Panc1 (cell line): ENCODE data around the gene SPDYE5. TPM values are rescaled to one million over a fixed set of nuclear protein-coding genes. Genes with fewer than 3 reads are reported as not detected.
"Not testable (repeated sequence)": the region's sequence is repeated elsewhere in the genome, so short reads cannot be mapped to it uniquely, and the experiment has no call there.

ENCODE experiments used
- ATAC-seq: fragments of 200-7000 bp; cut with Tn5 transposase; 2 replicates; pipeline ENCODE4 v1.9.1; 2020; ENCODE audit warnings: mild to moderate bottlenecking, moderate library complexity
- Bru-seq: library from RNA; stranded (reverse); fragments of 400-500 nt; gene quantifications from one replicate; lab custom pipeline; 2021; lab: Mats Ljungman, UMichigan
- BruChase-seq, 2 experiments: library from RNA; stranded (reverse); fragments of 400-500 nt; gene quantifications; one replicate each; lab custom pipeline; 2021; lab: Mats Ljungman, UMichigan
- BruUV-seq: library from RNA; stranded (reverse); fragments of 400-500 nt; replicated peaks from 2 replicates; lab custom pipeline; 2021; lab: Mats Ljungman, UMichigan
- CTCF ChIA-PET: fragments of 300-600 bp; sonication (Branson Sonifier 250); formaldehyde crosslinking; loops from one replicate; lab custom pipeline; 2022; ENCODE audit warnings: antibody characterized with exemption; lab: Charles Lee
- POLR2A ChIA-PET: fragments of 300-600 bp; sonication (Branson Sonifier 250); formaldehyde crosslinking; loops from one replicate; lab custom pipeline; 2022; ENCODE audit warnings: antibody characterized with exemption; lab: Charles Lee
- DNase-seq: peaks from one replicate; pipeline ENCODE4 v3.0.0-alpha.2; 2010; ENCODE audit warnings: low read depth, low spot score
- H3K27ac ChIP-seq: 2 replicates; pipeline ENCODE4 v1.5.1; 2011; ENCODE audit warnings: mild to moderate bottlenecking, low read length, inconsistent platforms
- H3K27me3 ChIP-seq: fragments of 200-500 bp; sonication (Bioruptor generic); 2 replicates; pipeline ENCODE4 v1.6.0; 2014; ENCODE audit warnings: low read length, inconsistent platforms; ENCODE audit not compliant: control insufficient read depth, insufficient read depth
- H3K36me3 ChIP-seq: fragments of 200-500 bp; sonication (Bioruptor generic); 2 replicates; pipeline ENCODE4 v1.5.1; 2014; ENCODE audit warnings: inconsistent platforms, mild to moderate bottlenecking, low read length, moderate library complexity; ENCODE audit not compliant: control insufficient read depth, insufficient read depth
- H3K4me1 ChIP-seq: 2 replicates; pipeline ENCODE4 v1.5.1; 2011; ENCODE audit warnings: inconsistent platforms, mild to moderate bottlenecking, low read length, moderate library complexity; ENCODE audit not compliant: control insufficient read depth, insufficient read depth
- H3K4me3 ChIP-seq, 2 experiments: 2 replicates each; pipeline ENCODE4 v1.5.1; 2011 to 2012; ENCODE audit warnings: low read depth in 2 of 2, low read length in 2 of 2, mild to moderate bottlenecking in 2 of 2, inconsistent platforms in 1 of 2, moderate library complexity in 1 of 2
- H3K9me3 ChIP-seq: fragments of 200-500 bp; sonication (Bioruptor generic); 2 replicates; pipeline ENCODE4 v1.5.1; 2014; ENCODE audit warnings: low read depth, mild to moderate bottlenecking, inconsistent platforms, low read length, moderate library complexity; ENCODE audit not compliant: control insufficient read depth, insufficient read depth
- in situ Hi-C: cut with HindIII; loops from 2 replicates; pipeline ENCODE4 v1.10.0; 2016; ENCODE audit warnings: low sequenced_read_pairs, low pct_unique_long_range_greater_than_20kb
- intact Hi-C: fragments of 100-400 bp; cut with micrococcal nuclease; formaldehyde crosslinking; loops from one replicate; pipeline ENCODE4 v1.10.0; 2022; ENCODE audit not compliant: unreplicated experiment
- long read RNA-seq: library from polyadenylated mRNA; unstranded; transcript quantifications from one replicate; pipeline ENCODE4 v2.0.0, GENCODE V29; 2021; ENCODE audit not compliant: unreplicated experiment
- polyA plus RNA-seq: library from polyadenylated mRNA; unstranded; fragments of >200 nt; gene quantifications from one replicate; pipeline ENCODE4 v1.2.1, GENCODE V29; 2012; ENCODE audit warnings: missing spikeins; ENCODE audit not compliant: insufficient read length
- total RNA-seq: library from RNA; stranded (reverse); gene quantifications from one replicate; pipeline ENCODE4 v1.2.1, GENCODE V29; 2021; ENCODE audit not compliant: unreplicated experiment
- TF ChIP-seq, protein P1 (sequence below): fragments of 450-650 bp; IDR thresholded peaks from 2 replicates; pipeline ENCODE4 v1.5.1; 2017; ENCODE audit warnings: mild to moderate bottlenecking

Gene SPDYE5, protein sequence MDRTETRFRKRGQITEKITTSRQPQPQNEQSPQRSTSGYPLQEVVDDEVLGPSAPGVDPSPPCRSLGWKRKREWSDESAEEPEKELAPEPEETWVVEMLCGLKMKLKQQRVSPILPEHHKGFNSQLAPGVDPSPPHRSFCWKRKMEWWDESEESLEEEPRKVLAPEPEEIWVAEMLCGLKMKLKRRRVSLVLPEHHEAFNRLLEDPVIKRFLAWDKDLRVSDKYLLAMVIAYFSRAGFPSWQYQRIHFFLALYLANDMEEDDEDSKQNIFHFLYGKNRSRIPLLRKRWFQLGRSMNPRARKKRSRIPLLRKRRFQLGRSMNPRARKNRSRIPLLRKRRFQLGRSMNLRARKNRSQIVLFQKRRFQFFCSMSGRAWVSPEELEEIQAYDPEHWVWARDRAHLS
- total RNA-seq (not detected), Bru-seq, nascent RNA (not detected), BruChase-seq, experiment 1, labeled RNA remaining after a 2-hour chase (not detected), BruChase-seq, experiment 2, labeled RNA remaining after a 6-hour chase (not detected)
- 0.67 TPM for polyA plus RNA-seq
- long read RNA-seq, partial matches to known transcripts = 0 of 12 reads
- long read RNA-seq, other reads (novel, unspliced or antisense) = 12 of 12 reads

DNA sequence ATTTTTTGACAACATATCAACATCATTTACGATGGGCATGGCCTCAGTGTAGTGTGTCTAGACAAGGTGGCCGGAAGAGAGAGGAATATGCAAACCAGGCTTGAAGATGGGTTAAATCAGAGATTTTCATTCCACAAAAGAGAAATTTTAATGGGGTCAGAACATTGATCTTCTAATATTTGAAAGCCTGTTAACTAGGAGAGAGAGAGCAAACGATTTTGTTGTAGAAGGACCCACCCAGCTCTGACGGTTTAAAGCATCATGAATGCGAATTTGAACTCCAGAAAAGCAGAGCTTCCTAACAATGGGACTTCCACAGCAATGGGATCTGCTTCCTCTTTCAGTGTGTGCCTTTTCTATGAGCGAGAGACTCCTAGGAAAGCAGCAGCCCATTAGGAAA, at the start of gene SPDYE5:
Gene SPDYE5, plus strand, starts transcription at position 301 of the 400 bp plus-strand sequence. CDS start 1,728 bp downstream, outside the sequence.
- not testable (repeated sequence) for BruUV-seq, H3K9me3 ChIP-seq, H3K4me3 ChIP-seq

DNA sequence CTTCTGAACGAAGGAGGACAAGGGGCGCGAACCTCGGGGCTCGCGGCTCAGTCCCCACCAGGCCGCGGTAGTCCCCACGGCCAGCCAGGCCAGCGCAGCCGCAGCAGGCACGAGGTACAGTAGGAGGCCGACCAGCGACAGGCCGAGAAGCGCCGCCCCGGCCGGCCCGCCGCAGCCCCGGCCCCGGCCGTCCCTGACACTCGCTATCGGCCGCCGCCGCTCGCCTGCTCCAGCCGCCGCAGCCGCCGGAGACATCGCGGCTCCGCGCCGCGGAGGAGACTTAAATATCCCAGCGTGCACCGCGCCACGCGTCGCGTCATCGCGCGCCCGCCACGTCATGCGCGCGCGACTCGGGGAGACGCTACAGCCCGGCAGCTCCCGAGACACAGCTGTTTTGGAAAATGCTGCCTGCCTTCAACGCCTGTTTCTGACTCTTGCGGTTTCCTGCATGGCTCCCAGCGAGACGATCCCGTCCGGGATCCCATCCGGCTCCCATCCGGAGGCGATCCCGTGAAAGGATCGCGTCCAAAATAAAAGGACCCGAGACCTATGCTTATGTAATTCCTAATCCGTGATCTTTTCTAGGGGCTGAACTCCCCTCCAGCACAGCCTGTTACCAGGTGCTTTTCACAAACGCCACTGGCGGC, 49.5 kb upstream of the SPDYE5 start:
- POLR2A ChIA-PET, intact Hi-C loops, DNase-seq, H3K4me1 ChIP-seq, H3K9me3 ChIP-seq, H3K27me3 ChIP-seq, in situ Hi-C loops, CTCF ChIA-PET, BruUV-seq, H3K36me3 ChIP-seq, H3K27ac ChIP-seq: not testable (repeated sequence)
- peak overlapping the region; percentile 46 to 68 for H3K4me3 ChIP-seq
- peak; percentile 95 for ATAC-seq

More for the DNA sequence above, at the start of gene SPDYE5:
- ATAC-seq, H3K27me3 ChIP-seq, POLR2A ChIA-PET, H3K36me3 ChIP-seq, DNase-seq, CTCF ChIA-PET, H3K4me1 ChIP-seq, H3K27ac ChIP-seq, in situ Hi-C loops, intact Hi-C loops: not testable (repeated sequence)

DNA sequence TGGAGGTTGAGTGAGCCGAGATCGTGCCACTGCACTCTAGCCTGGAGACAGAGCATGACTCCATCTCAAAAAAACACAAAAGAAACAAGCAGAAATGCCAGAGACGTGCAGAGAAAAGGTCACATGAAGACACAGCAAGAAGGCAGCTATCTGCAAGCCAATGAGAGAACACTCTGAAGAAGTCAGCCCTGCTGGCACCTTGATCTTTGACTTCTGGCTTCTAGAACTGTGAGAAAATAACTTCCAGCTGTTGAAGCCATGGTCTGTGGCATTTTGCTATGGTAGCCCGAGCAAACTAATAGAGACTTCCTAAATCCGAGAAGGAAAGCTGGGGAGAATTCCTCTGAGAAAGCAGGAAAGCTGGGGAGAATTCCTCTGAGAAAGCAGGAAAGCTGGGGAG, 42.2 kb upstream of the SPDYE5 start:
- H3K36me3 ChIP-seq, H3K4me1 ChIP-seq, BruUV-seq, H3K27ac ChIP-seq, DNase-seq, ATAC-seq, POLR2A ChIA-PET, CTCF ChIA-PET, H3K9me3 ChIP-seq, in situ Hi-C loops, H3K27me3 ChIP-seq, intact Hi-C loops, H3K4me3 ChIP-seq: not testable (repeated sequence)

DNA sequence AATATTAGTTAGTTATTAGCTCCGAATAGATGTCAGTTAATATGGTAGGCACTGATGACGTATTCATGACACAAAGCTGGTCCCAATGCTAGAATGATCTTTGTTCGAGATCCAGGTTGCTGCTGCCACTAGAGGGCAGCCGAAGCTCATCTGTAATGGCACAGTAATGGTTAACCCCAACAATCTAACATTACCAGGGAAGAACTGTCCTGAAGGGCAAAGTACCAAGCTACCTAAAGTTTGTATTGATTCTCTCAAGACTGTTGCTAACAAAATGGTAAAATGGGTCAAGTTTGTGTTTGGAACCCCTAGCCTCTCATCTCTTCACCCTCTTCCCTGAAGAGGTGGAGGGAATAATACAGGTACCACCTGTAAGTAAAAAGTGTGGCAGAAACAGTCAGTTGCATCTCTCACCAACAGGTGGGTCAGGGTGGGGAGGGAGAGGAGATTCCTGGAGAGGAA, 39.6 kb upstream of the SPDYE5 start:
- H3K9me3 ChIP-seq, H3K4me3 ChIP-seq, CTCF ChIA-PET, H3K27ac ChIP-seq, DNase-seq, in situ Hi-C loops, POLR2A ChIA-PET, BruUV-seq, H3K4me1 ChIP-seq, intact Hi-C loops, H3K27me3 ChIP-seq, H3K36me3 ChIP-seq: not testable (repeated sequence)
- ATAC-seq = peak; percentile 93
- TF ChIP-seq, protein P1, sequence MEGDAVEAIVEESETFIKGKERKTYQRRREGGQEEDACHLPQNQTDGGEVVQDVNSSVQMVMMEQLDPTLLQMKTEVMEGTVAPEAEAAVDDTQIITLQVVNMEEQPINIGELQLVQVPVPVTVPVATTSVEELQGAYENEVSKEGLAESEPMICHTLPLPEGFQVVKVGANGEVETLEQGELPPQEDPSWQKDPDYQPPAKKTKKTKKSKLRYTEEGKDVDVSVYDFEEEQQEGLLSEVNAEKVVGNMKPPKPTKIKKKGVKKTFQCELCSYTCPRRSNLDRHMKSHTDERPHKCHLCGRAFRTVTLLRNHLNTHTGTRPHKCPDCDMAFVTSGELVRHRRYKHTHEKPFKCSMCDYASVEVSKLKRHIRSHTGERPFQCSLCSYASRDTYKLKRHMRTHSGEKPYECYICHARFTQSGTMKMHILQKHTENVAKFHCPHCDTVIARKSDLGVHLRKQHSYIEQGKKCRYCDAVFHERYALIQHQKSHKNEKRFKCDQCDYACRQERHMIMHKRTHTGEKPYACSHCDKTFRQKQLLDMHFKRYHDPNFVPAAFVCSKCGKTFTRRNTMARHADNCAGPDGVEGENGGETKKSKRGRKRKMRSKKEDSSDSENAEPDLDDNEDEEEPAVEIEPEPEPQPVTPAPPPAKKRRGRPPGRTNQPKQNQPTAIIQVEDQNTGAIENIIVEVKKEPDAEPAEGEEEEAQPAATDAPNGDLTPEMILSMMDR = peak; percentile 56

DNA sequence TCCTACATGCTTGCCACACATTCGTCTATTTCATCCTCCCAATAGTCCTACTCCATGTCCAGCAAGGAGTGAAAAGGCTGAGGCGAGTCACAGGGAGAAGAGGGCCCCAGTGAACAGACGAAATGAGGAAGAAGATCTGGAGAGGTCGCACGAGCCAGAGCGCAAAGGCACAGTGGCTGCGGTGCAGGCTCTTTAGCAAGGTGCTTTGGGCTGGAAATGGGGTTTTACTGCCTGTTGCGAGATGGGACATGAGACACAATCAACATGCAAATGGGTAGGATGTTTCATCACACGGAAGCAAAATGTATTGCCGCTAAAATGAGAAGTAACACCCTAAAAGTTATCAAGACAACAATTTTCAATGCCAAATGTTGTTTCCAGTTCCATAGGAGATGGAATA, 35.7 kb upstream of the SPDYE5 start:
- CTCF ChIA-PET, H3K4me1 ChIP-seq, POLR2A ChIA-PET, intact Hi-C loops, H3K4me3 ChIP-seq, H3K27ac ChIP-seq, BruUV-seq, ATAC-seq, H3K27me3 ChIP-seq, in situ Hi-C loops, H3K9me3 ChIP-seq, H3K36me3 ChIP-seq, DNase-seq: not testable (repeated sequence)

DNA sequence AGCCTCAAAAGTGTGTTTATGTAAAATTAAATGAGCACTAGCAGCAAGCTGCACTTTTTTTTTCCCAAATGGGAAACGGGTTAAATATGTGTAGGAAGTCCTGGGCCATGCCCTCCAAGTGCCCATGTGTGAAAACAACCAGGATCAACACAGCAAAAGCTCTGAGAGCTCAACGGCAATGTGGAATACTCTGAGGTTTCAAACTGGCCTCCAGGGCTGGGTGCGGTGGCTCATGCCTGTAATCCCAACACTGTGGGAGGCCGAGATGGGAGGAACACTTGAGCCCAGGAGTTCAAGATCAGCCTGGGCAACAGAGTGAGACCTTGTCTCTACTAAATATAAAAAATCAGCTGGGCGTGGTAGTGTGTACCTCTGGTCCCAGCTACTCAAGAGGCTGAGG, 34.1 kb upstream of the SPDYE5 start:
- H3K4me1 ChIP-seq, intact Hi-C loops, H3K9me3 ChIP-seq, POLR2A ChIA-PET, CTCF ChIA-PET, H3K4me3 ChIP-seq, H3K27me3 ChIP-seq, ATAC-seq, BruUV-seq, in situ Hi-C loops, DNase-seq, H3K36me3 ChIP-seq, H3K27ac ChIP-seq: not testable (repeated sequence)
